Neural cell (in vitro differentiated cells): ENCODE results near the gene GOLGA3. TPM values are rescaled to one million over a fixed set of nuclear protein-coding genes. Genes with fewer than 3 reads are reported as not detected.

Source experiments
- H2AFZ ChIP-seq: fragments of 200-600, 300-800 bp; sonication (generic), shearing (Covaris generic); 2 replicates; pipeline ENCODE4 v1.6.0; 2014; ENCODE audit warnings: low read depth, mild to moderate bottlenecking, antibody characterized with exemption, low read length, moderate library complexity
- H3F3A ChIP-seq: fragments of 200-600 bp; shearing (Covaris generic); 2 replicates; pipeline ENCODE4 v1.6.1; 2016; ENCODE audit warnings: mild to moderate bottlenecking, moderate library complexity, mixed read lengths, antibody characterized with exemption, low read length; ENCODE audit not compliant: insufficient read depth, poor library complexity, severe bottlenecking
- H3K27ac ChIP-seq: fragments of 200-600, 300-800 bp; sonication (generic), shearing (Covaris generic); 2 replicates; pipeline ENCODE4 v1.5.1; 2014; ENCODE audit warnings: mild to moderate bottlenecking, low read length, moderate library complexity
- H3K27me3 ChIP-seq: fragments of 300-800, 200-600 bp; sonication (generic), shearing (Covaris generic); 2 replicates; pipeline ENCODE4 v1.6.0; 2014; ENCODE audit warnings: mild to moderate bottlenecking, low read depth, low read length, moderate library complexity; ENCODE audit not compliant: insufficient read depth
- H3K36me3 ChIP-seq: fragments of 300-800, 200-600 bp; sonication (generic), shearing (Covaris generic); 2 replicates; pipeline ENCODE4 v1.5.1; 2014; ENCODE audit warnings: mild to moderate bottlenecking, antibody characterized with exemption, low read length, moderate library complexity; ENCODE audit not compliant: insufficient read depth
- H3K4me2 ChIP-seq: fragments of 300-800, 200-600 bp; sonication (generic), shearing (Covaris generic); 2 replicates; pipeline ENCODE4 v1.6.0; 2014; ENCODE audit warnings: mild to moderate bottlenecking, low read length
- H3K4me3 ChIP-seq: fragments of 300-800, 200-600 bp; sonication (generic), shearing (Covaris generic); 2 replicates; pipeline ENCODE4 v1.5.1; 2014; ENCODE audit warnings: mild to moderate bottlenecking, low read length, moderate library complexity
- H3K79me2 ChIP-seq: fragments of 200-600 bp; shearing (Covaris generic); replicated peaks from 2 replicates; pipeline ENCODE4 v1.6.0; 2014; ENCODE audit warnings: mild to moderate bottlenecking, low read length, moderate library complexity; ENCODE audit not compliant: insufficient read depth
- H3K9ac ChIP-seq: fragments of 300-800, 200-600 bp; sonication (generic), shearing (Covaris generic); 2 replicates; pipeline ENCODE4 v1.6.1; 2016; ENCODE audit warnings: mild to moderate bottlenecking, low read length, mixed read lengths
- H3K9me2 ChIP-seq: fragments of 200-600 bp; shearing (Covaris generic); 2 replicates; pipeline ENCODE4 v1.6.1; 2016; ENCODE audit warnings: mild to moderate bottlenecking, low read length, mixed read lengths; ENCODE audit not compliant: insufficient read depth
- H3K9me3 ChIP-seq: fragments of 200-600, 300-800 bp; sonication (generic), shearing (Covaris generic); 2 replicates; pipeline ENCODE4 v1.6.1; 2016; ENCODE audit warnings: mild to moderate bottlenecking, mixed run types, low read length, moderate library complexity, mixed read lengths
- H4K20me1 ChIP-seq: fragments of 200-600 bp; shearing (Covaris generic); 2 replicates; pipeline ENCODE4 v1.6.1; 2016; ENCODE audit warnings: mild to moderate bottlenecking, mixed run types; ENCODE audit not compliant: insufficient read depth
- CTCF ChIP-seq: fragments of 450-650 bp; IDR thresholded peaks from 2 replicates; pipeline ENCODE4 v1.5.1; 2014; ENCODE audit warnings: antibody characterized with exemption, mild to moderate bottlenecking, moderate library complexity; ENCODE audit not compliant: poor library complexity, severe bottlenecking
- EP300 ChIP-seq: fragments of 450-650 bp; conservative IDR thresholded peaks from 2 replicates; pipeline ENCODE4 v1.6.1; 2014; ENCODE audit warnings: antibody characterized with exemption, mild to moderate bottlenecking, moderate library complexity; ENCODE audit not compliant: poor library complexity, severe bottlenecking
- EZH2 ChIP-seq: fragments of 200-600, 300-800 bp; shearing (Covaris generic), sonication (generic); IDR thresholded peaks from 2 replicates; pipeline ENCODE4 v1.6.1; 2014; ENCODE audit warnings: antibody characterized with exemption, low read length, borderline replicate concordance, mild to moderate bottlenecking; ENCODE audit not compliant: insufficient read depth, poor library complexity, severe bottlenecking
- MXI1 ChIP-seq: fragments of 450-650 bp; conservative IDR thresholded peaks from 2 replicates; pipeline ENCODE4 v1.6.1; 2014; ENCODE audit warnings: antibody characterized with exemption, mild to moderate bottlenecking; ENCODE audit not compliant: poor library complexity, severe bottlenecking
- POLR2AphosphoS5 ChIP-seq: IDR thresholded peaks from 2 replicates; pipeline ENCODE4 v1.6.1; 2012
- RAD21 ChIP-seq: fragments of 450-650 bp; conservative IDR thresholded peaks from 2 replicates; pipeline ENCODE4 v1.6.1; 2014; ENCODE audit warnings: antibody characterized with exemption, mild to moderate bottlenecking, moderate library complexity
- REST ChIP-seq: IDR thresholded peaks from 2 replicates; pipeline ENCODE4 v1.6.1; 2012; ENCODE audit warnings: borderline replicate concordance
- SMC3 ChIP-seq: fragments of 450-650 bp; conservative IDR thresholded peaks from 2 replicates; pipeline ENCODE4 v1.6.1; 2014; ENCODE audit warnings: antibody characterized with exemption, mild to moderate bottlenecking, moderate library complexity; ENCODE audit not compliant: poor library complexity
- TAF1 ChIP-seq: IDR thresholded peaks from 2 replicates; pipeline ENCODE4 v1.6.1; 2012; ENCODE audit warnings: low read depth
- polyA plus RNA-seq: library from polyadenylated mRNA; depleted of rRNA; stranded (reverse); fragments of >200 nt; gene quantifications from 2 replicates; pipeline ENCODE4 v1.2.3, GENCODE V29; 2014

Gene GOLGA3
- polyA plus RNA-seq, 1 donor from 2014 or later: 16.7 TPM

- Histone ChIP-seq H3K79me2 (no peaks in the 10 kb centered on the region), H3F3A (no peaks in the 10 kb centered on the region), H4K20me1 (no peaks in the 10 kb centered on the region), H3K27ac (no peak overlapping the region), H3K4me3 (no peak overlapping the region), H3K36me3 (peaks cover 6% of the 10 kb centered on the region), H3K9me3 (no peaks in the 10 kb centered on the region), H3K9me2 (no peaks in the 10 kb centered on the region), H3K27me3 (no peaks in the 10 kb centered on the region), H3K4me2 (no peak overlapping the region), H2AFZ (no peak overlapping the region), H3K9ac (no peak overlapping the region)
- TF ChIP-seq RAD21: no peak
- TF ChIP-seq MXI1: no peak
- TF ChIP-seq SMC3: no peak
- no peak for TF ChIP-seq REST
- TF ChIP-seq CTCF: no peak
- no peak for TF ChIP-seq TAF1
- no peak for TF ChIP-seq POLR2AphosphoS5
- no peak for TF ChIP-seq EP300
- TF ChIP-seq EZH2: no peak
Measured at GRCh38 chr12:132807295-132808092, 21.2 kb downstream of the GOLGA3 start.

GRCh38 chr12:132806857-132807256, 21.8 kb downstream of the GOLGA3 start:
- Histone ChIP-seq H3K27ac (no peak overlapping the region), H2AFZ (no peak overlapping the region), H3K79me2 (no peaks in the 10 kb centered on the region), H3K4me3 (no peak overlapping the region), H3K9me3 (no peaks in the 10 kb centered on the region), H3K27me3 (no peaks in the 10 kb centered on the region), H3K36me3 (peaks cover 6% of the 10 kb centered on the region), H4K20me1 (no peaks in the 10 kb centered on the region), H3K9me2 (no peaks in the 10 kb centered on the region), H3K9ac (no peak overlapping the region), H3K4me2 (no peak overlapping the region), H3F3A (no peaks in the 10 kb centered on the region)
- no peak for TF ChIP-seq REST
- no peak for TF ChIP-seq SMC3
- TF ChIP-seq RAD21: no peak
- TF ChIP-seq CTCF: no peak
